NCI-H460 (cell line): ENCODE measurements around the gene HIVEP2. TPM values are rescaled to one million over a fixed set of nuclear protein-coding genes. Genes with fewer than 3 reads are reported as not detected.

ENCODE experiments used
- DNase-seq: peaks from one replicate; pipeline ENCODE4 v3.0.0-alpha.2; 2016; ENCODE audit warnings: low read depth; ENCODE audit errors: extremely low read depth
- total RNA-seq: library from RNA; depleted of rRNA; stranded (reverse); fragments of >200 nt; shearing (Covaris generic); gene quantifications from 2 replicates; pipeline ENCODE4 v1.2.3, GENCODE V29; 2014

Gene HIVEP2
- total RNA-seq, 1 experiment from 2014 or later, result 2.7 TPM

DNA sequence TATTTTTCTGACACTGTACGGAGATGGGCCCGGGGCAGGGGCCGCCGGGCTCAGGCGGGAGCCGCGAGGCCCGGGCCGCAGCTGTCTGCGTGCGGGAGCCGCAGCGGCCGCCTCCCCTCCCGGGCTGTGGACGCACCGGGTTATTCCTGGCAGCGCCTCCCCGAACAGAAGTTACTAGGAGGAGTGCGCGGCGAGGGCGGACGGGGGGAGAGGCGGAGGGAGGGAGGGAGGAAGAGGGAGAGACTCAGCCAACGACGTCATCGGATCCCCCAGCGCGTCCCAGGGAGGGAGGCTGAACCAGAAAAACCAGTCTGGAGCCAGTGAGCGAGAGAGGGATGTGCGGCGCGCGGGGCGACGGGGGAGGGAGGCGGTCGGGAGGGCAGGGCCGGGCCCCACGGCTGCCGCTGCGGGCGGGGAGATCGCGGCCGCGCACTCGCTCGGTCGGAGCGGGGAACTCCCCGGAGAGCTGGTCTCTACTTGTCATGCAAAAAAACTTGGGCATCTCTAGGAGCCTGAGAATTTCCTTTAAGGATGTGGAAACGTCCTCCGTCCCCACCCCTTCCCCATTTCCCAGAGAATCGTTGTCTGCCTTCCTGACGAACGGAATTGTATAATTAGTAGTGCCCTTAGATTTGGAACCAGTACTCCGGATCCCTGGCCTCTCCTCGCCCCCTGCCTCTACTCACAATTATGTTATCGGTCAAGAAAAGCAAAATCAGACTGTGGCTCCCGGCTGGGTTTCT lies 1.4 kb upstream of the HIVEP2 start:
- peak; percentile 83 for DNase-seq

DNA sequence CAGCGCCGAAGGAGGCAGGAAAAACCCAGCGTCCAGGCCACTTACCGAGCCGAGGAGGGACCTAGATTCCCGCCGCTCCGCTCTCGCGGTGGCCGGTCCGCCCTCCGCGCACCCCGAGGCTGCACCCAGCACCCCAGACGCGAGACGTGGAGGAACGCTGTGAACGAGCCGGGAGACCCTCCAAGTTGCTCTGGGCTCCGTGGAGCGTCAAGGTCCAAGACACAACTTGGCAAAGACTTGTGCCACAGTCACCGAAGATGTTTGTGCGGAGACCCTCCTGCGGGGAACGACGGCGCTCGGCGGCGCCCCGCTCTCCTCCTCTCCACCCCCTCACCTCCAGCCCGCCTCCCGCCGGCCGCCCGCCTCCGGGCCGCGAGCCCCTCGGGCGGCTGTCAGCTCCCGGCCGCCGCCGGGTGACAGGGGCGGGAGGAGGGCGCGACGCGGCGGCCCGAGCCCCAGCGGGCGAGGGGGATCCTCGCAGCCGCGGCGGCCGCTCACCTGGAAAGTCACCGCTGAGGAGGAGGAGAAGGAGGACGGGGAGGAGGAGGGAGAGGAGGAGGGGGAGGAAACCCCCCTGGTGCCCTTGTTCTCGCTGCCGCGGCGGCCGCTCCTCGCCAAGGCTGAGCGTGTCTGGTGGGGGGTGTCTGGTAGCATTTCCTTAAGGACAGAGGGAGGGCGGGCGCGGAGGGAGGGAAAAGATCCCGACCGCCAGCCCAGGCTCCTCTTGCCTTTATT lies 637 bp upstream of the HIVEP2 start:
- no peak for DNase-seq

DNA sequence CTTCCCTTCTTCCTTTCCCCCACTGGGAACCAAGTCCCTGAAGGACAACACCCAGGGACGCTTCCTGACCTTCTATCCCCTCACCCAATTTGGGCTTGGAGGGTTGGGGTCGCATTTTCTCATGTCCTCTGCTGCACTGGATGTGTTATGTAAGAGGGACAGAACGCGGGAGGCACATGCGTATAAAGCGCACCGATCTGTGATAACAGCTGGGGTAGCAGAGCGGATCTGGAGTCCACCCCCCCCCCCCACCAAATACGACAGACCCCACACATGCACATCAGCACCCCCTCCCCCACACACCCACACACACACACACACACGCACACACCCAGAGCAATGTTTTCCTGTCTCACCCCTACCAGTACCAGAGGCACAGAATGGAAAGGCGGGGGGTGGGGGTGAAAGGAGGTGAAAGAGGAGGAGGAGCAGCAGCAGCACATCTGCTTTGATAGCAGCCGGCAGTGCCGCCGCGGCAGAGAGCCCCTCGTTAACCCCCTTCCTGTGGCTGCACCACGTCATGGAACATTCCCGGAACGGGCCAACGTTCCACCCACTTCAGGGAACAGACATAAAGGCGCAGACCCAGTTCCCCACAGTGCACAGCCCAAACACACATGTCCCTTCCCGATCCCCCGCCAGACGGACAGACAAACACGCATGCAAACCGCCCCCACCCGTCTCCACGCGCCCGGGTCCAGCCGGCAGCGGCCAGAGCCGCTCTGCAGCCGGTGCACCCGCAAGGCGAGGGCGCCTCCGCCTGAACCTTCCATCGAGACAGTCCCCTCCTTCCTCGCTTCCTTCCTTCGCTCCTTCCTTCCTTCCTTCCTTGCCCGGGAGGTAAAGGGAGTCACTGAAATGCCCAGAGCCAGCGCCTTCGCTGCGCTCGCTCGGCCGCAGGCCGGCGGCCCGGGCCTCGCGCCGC lies 590 bp downstream of the HIVEP2 start:
- no peak for DNase-seq

DNA sequence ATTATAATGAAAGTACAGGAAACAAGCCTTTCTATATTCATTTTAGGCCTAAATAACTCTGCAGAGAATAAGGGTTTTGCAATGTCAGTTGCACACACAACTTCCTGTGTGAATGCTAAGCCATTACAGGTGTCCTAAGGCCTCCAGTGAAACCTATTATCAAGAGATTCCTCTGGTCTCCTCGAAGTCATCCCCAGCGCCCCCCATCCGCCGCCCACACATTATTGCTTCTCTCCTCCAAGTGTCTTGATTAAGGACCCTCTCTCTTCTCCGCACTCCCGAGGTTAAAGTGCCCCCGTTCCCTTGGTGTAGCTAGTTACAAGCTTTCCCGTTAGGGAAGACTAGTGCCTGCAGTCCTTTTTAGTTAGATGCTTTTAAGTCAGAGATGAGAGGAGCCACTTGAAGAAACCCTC lies 1.3 kb downstream of the HIVEP2 start:
- DNase-seq, result no peak

DNA sequence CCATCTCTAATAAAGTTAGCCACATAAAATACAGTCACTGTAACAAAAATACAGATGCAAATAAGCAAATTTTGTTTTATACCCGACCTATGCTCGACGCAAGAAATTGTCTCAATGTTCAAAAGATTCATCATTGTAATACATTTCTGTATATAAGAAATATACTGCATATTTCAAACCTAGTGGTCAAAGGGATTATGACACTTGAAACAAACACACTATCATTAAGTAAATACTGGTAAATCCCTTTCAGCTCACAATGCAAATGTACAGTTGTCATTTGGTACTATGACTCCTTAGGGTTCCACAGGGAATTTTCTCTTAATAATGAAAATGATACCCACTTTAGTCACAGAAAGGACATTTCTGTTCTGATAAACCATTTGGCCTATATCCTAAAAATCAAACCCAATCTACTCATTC lies 2.2 kb downstream of the HIVEP2 start:
- no peak for DNase-seq

DNA sequence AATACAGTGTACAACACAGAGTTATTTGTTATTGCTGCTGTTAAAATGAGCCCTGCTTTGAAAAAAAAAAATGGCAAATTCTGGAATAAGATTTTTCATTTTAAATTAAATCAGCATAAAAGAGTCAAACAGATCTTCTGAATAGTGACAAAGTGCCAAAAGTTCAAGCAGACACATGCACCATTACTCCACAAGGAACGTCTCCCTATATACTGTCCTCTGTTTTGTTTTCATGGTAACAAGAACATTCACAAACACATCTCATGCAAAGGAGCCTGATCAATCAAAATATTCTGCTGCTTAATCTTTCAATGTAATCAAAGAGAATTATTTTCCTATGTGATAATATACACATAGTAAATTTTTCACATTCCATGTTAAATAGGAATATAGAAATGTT lies 2.7 kb downstream of the HIVEP2 start:
- DNase-seq, result no peak

DNA sequence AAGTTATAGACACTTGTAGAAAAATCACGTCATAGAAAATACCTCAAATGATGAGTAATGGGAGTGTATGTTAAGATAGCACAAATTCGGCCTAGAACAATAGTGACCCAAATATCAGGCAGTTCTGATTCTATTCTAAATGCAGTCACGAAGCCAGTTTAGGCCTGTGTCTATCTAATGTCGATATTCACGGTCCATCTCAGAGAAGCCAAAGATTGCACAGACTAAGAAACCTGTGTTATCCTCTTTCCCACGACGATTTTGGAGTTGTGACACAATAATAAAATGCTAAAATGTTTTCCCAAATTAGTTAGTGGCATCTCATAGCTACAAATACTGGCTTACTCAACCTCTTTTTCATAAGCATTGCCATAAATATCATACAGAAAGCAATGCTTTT lies 4.0 kb downstream of the HIVEP2 start:
- no peak for DNase-seq

DNA sequence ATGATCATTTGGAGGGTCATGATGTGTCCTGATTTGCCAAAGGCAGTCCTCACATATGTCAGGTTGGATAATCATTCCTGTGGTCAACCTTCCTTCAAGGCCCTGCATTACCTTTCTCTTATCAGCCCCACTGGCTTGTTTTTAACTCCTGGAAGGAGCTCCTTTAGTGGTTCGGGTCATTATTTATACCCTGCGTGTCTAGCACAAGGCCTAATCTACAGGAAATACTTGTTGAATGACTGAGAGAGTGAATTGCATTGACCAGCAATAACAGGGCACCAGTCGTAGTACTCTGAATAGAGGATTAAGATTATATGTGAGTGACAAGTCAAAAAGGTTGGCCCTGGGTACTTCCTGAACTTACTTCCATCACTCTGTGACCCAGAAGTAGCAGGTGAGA lies 4.5 kb downstream of the HIVEP2 start:
- DNase-seq, result no peak

DNA sequence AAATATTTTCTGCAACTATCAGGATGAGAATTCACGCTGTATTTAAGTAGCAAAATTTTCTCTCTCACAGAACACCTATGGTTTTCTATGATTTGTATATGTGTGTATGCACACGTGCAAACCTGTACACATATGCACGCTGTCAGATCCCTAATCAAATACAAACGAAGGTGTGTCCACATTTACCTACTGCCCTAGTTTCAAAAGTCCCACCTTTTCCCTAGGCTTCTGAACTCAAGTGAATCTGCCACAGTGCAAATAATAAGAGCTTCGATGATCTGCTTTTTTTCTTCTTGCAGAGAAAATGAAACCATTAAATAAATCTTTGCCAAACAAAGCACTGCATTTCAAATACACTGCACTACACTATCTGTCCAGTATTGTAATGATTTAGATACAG lies 6.5 kb downstream of the HIVEP2 start:
- DNase-seq, result no peak

DNA sequence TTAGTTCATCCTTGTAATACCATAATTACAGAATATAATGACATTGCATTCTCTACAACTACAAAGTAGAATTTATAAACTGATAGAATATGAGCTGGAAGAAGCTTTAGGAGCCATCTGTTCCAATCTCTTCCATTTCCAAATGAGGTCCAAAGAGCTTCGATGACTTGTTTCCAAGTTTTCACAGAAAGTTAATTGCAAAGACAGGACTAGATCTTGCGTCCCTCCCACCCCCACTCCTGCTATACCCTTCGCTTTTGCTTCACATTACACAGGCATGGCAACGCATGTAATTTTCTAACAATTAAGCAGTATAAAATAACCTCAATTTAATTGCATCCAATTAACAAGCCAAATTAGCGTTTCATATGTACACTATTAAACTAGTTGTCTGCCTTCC lies 7.0 kb downstream of the HIVEP2 start:
- no peak for DNase-seq

DNA sequence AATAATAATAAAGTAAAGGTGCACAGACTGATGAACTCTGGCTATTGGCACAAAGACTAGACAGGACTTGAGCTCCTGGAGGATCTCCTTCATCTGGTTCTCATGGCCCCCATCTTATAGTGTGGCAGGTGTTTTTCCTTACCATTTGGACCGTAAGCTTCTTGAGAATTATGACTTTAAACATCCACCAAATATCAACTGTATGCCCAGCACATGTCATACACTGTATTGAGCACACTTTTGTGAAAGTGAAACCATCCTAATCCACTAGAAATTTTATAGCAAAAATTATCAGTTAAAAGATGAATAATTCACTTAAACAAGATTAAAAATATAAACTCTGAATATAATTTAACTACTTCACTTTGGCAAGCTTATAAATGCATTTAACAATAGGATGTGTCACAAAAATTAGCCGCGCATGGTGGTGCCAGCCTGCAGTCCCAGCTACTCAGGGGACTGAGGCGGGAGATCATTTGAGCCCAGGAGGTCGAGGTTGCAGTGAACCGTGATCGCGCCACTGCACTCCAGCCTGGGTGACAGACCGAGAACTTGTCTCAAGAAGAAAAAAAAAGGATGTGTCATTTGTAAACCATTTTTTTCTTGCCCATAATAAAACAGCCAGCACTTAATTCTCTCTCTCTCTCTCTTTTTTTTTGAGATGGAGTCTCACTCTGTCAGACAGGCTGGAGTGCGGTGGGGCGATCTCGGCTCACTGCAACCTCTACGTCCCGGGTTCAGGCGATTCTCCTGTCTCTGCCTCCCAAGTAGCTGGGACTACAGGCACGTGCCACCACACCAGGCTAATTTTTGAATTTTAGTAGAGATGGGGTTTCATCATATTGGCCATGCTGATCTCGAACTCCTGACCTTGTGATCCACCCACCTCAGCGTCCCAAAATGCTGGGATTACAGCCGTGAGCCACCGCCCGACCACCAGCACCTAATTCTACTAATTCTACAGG lies 9.1 kb downstream of the HIVEP2 start:
- DNase-seq, result no peak

DNA sequence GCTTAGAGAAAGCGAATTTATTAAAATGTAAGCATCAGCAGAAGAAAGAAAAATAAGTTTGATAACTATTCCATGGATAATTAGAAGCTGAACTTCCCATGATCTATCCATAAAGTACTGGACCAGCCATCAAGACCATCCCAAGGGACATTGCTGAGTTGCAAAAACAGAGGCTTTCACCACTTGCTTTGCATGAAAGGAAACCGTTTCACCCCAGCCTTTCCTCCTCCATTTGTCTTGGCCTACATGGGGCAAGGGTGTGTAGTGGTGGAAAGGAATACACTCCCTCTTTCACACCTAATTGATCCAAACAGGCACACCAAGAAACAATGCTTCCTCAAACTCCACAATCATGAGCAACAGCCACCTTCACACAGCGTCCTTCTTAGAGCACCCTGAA lies 10.4 kb downstream of the HIVEP2 start:
- DNase-seq, result no peak

DNA sequence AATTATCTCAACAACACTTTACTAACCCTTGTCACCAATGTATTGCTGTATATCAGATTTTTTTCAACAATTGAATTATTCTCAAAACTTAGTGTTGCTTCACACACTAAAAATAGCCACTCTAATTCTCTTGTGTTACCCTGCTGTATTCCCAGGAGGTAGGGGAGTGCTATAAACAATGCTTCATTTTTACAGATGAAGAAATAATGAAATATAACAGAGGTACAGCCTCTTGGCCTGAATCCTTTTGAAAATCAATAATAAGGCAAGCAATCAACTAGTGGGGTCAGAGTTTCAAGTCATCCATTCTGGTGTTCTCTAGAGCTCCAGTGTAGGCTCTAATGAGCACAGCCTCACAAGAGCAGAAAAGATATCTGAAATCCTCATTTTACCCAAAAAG lies 10.9 kb downstream of the HIVEP2 start:
- no peak for DNase-seq

DNA sequence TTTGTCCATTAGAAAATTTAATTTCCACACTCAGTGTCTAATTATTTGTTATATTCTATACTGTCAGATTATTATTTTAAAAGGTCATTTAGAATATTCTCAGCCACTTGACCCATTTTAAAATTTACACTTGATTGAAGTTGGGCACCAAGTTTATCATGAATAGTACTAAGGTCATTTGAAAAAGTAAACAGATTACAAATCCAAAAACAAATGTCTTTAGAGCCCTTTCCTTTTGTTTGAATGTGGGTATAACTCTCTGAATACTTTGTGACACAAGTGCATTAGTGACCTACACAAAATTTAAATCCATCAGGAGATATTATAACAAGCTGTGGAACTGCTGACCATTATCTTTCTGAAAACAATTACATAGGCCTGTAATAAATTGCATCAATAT lies 11.3 kb downstream of the HIVEP2 start:
- DNase-seq, result no peak

DNA sequence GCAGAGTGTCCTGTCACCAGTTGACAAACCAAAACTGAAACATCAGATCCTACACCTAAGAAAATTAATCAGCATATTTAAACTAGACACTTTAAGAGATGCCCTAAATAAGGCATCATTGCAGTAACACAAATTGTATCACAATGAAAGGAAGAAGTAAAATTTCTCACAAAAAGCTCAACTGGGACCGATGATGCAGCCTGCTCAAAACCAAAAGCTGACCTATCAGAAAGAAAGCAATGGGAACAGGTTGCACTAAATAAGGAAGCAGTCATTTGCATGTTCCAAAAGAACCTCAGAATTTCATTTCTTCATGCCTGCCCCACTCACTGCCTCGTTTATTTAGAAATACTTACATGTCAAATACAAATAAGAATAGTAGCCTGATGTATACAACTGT lies 12.1 kb downstream of the HIVEP2 start:
- no peak for DNase-seq

DNA sequence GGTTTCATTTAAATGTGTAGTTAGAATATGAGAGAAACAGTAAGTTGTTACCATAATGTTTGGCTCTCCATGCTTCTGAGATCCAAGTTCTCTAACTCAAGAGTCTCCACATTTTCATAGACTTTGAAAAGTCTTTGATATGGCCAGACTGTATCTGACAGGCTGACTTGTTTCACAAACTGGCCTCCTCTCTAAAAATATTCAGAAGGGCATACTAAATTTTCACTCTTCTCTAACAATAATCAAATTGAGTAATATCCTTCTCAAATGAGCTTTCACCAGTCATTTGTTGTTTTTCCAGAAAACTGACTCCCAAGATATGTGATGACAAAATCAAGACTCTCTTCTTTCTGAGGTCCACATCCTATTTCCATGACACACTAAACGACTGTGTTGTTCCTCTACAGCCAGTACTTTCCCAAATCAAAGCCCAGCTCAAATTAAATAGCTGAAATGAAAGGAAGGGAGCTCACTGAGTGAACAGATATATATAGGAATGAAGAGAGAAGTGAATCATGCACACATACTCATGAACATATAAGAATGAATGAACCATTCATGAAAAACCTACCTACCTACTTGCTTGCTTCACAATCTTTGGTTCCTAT lies 15.1 kb downstream of the HIVEP2 start:
- no peak for DNase-seq

DNA sequence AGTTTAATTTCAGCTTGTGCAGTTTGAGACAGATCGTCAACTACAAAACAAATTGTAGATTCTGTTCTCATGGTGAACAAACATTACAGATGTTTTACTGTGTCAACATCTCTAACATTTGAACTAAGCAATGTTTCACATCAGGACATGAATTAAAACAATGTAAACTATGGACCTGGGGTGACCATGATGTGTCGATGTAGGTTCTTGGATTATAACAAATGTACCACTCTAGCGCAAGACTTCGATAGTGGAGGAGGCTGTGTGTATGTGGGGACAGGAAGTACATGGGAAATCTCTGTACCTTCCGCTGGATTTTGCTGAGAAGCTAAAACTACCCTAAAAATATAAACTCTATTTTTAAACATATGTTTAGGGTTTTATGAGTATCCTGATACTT lies 17.1 kb downstream of the HIVEP2 start:
- DNase-seq, result no peak

DNA sequence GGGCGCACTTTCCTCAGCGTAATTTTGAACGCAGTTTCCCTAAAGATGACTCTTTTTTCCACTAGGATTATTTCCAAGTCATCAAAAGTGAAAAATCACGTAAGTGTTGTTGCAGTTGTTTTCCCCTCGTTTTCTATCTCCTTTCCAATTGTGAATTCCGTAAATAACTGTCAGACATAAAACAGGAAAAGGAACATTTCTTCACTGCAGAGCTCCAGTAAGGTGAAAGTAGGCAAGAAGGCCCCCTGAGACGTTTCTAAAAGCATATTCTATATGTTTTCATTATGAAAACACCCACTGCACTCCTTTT lies 17.8 kb downstream of the HIVEP2 start:
- DNase-seq, result no peak

DNA sequence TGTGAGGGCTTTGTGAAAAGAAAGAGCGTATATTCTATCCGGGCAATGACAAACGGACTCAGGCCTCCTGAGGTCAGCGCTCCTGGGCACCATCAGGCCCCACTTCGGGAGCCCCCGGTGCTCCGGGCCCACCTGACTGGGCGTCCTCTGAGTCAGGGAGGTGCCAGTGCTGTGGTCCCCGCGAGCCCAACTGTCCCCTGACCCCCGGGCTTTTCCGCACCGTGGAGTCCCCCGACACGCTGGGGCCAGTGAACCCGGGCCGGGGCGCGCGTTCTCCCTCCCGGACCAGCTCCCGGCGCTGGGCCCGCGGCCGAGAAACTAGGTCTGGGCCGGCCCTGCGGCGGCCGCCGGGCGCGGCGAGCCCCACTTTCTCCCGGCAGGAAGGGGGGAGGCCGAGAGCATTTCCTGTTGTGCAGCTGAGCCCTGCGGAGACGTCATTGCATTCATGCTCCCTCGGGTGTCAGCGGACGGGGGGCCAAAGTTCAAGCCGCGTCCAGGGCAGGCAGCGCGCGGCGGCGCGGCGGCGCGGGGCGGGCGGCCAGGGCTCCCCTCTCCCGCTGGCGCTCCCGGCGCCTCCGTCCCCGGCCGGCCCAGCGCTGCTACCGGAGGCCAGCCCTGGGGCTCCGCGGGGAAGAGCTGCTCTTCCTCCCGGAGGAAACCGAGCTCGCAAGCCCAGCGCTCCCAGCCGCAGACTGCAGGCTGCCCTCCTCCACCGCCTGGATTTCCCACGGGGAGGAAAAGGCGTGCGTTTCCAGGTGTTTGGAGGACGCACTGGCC lies 18.3 kb downstream of the HIVEP2 start:
- DNase-seq, result peak; percentile 41
